ENCODE data around the gene TK1. TPM values are rescaled to one million over a fixed set of nuclear protein-coding genes. Genes with fewer than 3 reads are reported as not detected.
"Not testable (repeated sequence)": the region's sequence is repeated elsewhere in the genome, so short reads cannot be mapped to it uniquely, and the experiment has no call there.

The TK1 gene
- total RNA-seq: 10 to 100 TPM in 1 of 5 experiments, 1 to 10 TPM in 1, under 1 TPM in 1, not detected in 2; 0.29 to 57.7 (median 1.0) TPM
- polyA plus RNA-seq: under 1 TPM; 0.20 to 0.28 TPM
- total RNA-seq: 0.94 reads per million

- H3K27me3 ChIP-seq (ENCODE audit: control insufficient read depth in 2 of 2, insufficient read depth in 2 of 2, low read length in 2 of 2): no peaks in the 10 kb centered on the region
- ATAC-seq: peak; percentile 95
- peaks cover 0 to 5% of the 10 kb centered on the region in 2 donors for H3K4me1 ChIP-seq (ENCODE audit: control insufficient read depth in 2 of 2, insufficient read depth in 2 of 2, low read length in 2 of 2)
- no peak within 1 kb of the TSS for H3K27ac ChIP-seq (ENCODE audit: low read depth, low read length)
- peak; percentile 33 to 96 (median 56) for DNase-seq
- POLR2A ChIA-PET: interaction anchor here (0.6 to 1.5 kb wide), 2 partner anchors 42 to 60 kb away, joined by 3 read pairs; no protein-coding TSS in a partner anchor
- Mint-ChIP-seq H3K9me3 (peaks cover 0 to 1% (median 0%) of the 10 kb centered on the region in 11 donors), H3K27me3 (no peaks in the 10 kb centered on the region), H3K4me3 (peak within 1 kb of the TSS; percentile 75 to 91 (median 85)), H3K27ac (peak within 1 kb of the TSS in 8 of 9 donors; percentile 14 to 81 (median 63)), H3K36me3 (peaks cover 0 to 3% (median 0%) of the 10 kb centered on the region in 5 donors), H3K4me1 (peaks cover 0 to 39% (median 13%) of the 10 kb centered on the region in 7 donors)
- H3K4me3 ChIP-seq (ENCODE audit: low read length): peak within 1 kb of the TSS; percentile 62
- H3K36me3 ChIP-seq (ENCODE audit: control insufficient read depth in 2 of 3, insufficient read depth in 3 of 3, low read length in 3 of 3): no peaks in the 10 kb centered on the region
- H3K9me3 ChIP-seq (ENCODE audit: control insufficient read depth in 2 of 3, low read length in 3 of 3): no peaks in the 10 kb centered on the region
- intact Hi-C loops (cut with micrococcal nuclease): loop anchor here in 1 of 2 donors (1.0 to 2.0 kb wide), 3 partner anchors 18 to 47 kb away; partner anchors contain the start of genes BIRC5 and SYNGR2
- CTCF ChIA-PET: interaction anchor here (0.7 kb wide), 2 partner anchors 80 to 135 kb away, joined by 3 to 11 read pairs; no protein-coding TSS in a partner anchor
Measured at GRCh38 chr17:78186692-78187595, at the start of gene TK1, which contains the start of gene AFMID. TK1 (minus strand) TSS chr17:78187052; CDS start chr17:78186994, 58 bp downstream. AFMID (plus strand) TSS chr17:78187362; CDS start chr17:78187371, 9 bp downstream.

GRCh38 chr17:78235885-78236284 lies 49.0 kb upstream of the TK1 start:
- H3K4me1 ChIP-seq (ENCODE audit: control insufficient read depth in 2 of 2, insufficient read depth in 2 of 2, low read length in 2 of 2): peaks cover 0 to 6% of the 10 kb centered on the region in 2 donors
- ATAC-seq (no peak), DNase-seq (no peak)
- no peak overlapping the region for H3K4me3 ChIP-seq (ENCODE audit: low read length)
- no peak overlapping the region for H3K27ac ChIP-seq (ENCODE audit: low read depth, low read length)
- no peaks in the 10 kb centered on the region for H3K9me3 ChIP-seq (ENCODE audit: control insufficient read depth in 2 of 3, low read length in 3 of 3)
- Mint-ChIP-seq H3K9me3 (peaks cover 0 to 1% (median 0%) of the 10 kb centered on the region in 11 donors), H3K36me3 (peaks cover 0 to under 1% (median 0%) of the 10 kb centered on the region in 5 donors), H3K27ac (no peak overlapping the region), H3K27me3 (peaks cover 7 to 22% (median 16%) of the 10 kb centered on the region in 5 donors), H3K4me3 (no peak overlapping the region), H3K4me1 (peaks cover 0 to 13% (median 6%) of the 10 kb centered on the region in 7 donors)
- POLR2A ChIA-PET: interaction anchor here (0.7 kb wide), 1 partner anchor 15 kb away, joined by 3 read pairs; no protein-coding TSS in a partner anchor
- CTCF ChIA-PET: no interaction called here
- no peaks in the 10 kb centered on the region for H3K36me3 ChIP-seq (ENCODE audit: control insufficient read depth in 2 of 3, insufficient read depth in 3 of 3, low read length in 3 of 3)
- intact Hi-C loops (cut with micrococcal nuclease): no loop called here
- peaks cover 2 to 13% of the 10 kb centered on the region in 2 donors for H3K27me3 ChIP-seq (ENCODE audit: control insufficient read depth in 2 of 2, insufficient read depth in 2 of 2, low read length in 2 of 2)

- DNase-seq; H3K4me1 ChIP-seq (ENCODE audit: control insufficient read depth in 2 of 2, insufficient read depth in 2 of 2, low read length in 2 of 2); intact Hi-C loops (cut with micrococcal nuclease); H3K36me3 Mint-ChIP-seq; H3K9me3 Mint-ChIP-seq; H3K36me3 ChIP-seq (ENCODE audit: control insufficient read depth in 2 of 3, insufficient read depth in 3 of 3, low read length in 3 of 3); ATAC-seq; H3K4me3 Mint-ChIP-seq; H3K27ac ChIP-seq (ENCODE audit: low read depth, low read length); H3K9me3 ChIP-seq (ENCODE audit: control insufficient read depth in 2 of 3, low read length in 3 of 3); H3K4me3 ChIP-seq (ENCODE audit: low read length); H3K27ac Mint-ChIP-seq: not testable (repeated sequence)
- ChIA-PET POLR2A (interaction anchor here (0.7 kb wide), 1 partner anchor 138 kb away, joined by 3 read pairs; no protein-coding TSS in a partner anchor), CTCF (interaction anchor here (0.6 to 0.7 kb wide), 2 partner anchors 581 to 1552 kb away, joined by 3 read pairs; no protein-coding TSS in a partner anchor)
- Mint-ChIP-seq H3K27me3 (peaks cover 11 to 30% (median 22%) of the 10 kb centered on the region in 5 donors), H3K4me1 (peaks cover 0 to 13% (median 6%) of the 10 kb centered on the region in 7 donors)
- peaks cover 4 to 17% of the 10 kb centered on the region in 2 donors for H3K27me3 ChIP-seq (ENCODE audit: control insufficient read depth in 2 of 2, insufficient read depth in 2 of 2, low read length in 2 of 2)
Measured at GRCh38 chr17:78235022-78235421, 48.2 kb upstream of the TK1 start.

GRCh38 chr17:78234261-78234865 lies 47.5 kb upstream of the TK1 start:
- intact Hi-C loops (cut with micrococcal nuclease): no loop called here
- no peak overlapping the region for H3K4me3 Mint-ChIP-seq
- H3K27ac Mint-ChIP-seq: no peak overlapping the region
- ATAC-seq: no peak
- DNase-seq: no peak
- H3K4me1 ChIP-seq (ENCODE audit: control insufficient read depth in 2 of 2, insufficient read depth in 2 of 2, low read length in 2 of 2): peaks cover 0 to 6% of the 10 kb centered on the region in 2 donors
- peaks cover 0 to 4% (median 0%) of the 10 kb centered on the region in 5 donors for H3K36me3 Mint-ChIP-seq
- H3K4me3 ChIP-seq (ENCODE audit: low read length): no peak overlapping the region
- peaks cover 0 to 13% (median 6%) of the 10 kb centered on the region in 7 donors for H3K4me1 Mint-ChIP-seq
- H3K27ac ChIP-seq (ENCODE audit: low read depth, low read length): no peak overlapping the region
- ChIA-PET POLR2A (no interaction called here), CTCF (no interaction called here)
- H3K9me3 ChIP-seq (ENCODE audit: control insufficient read depth in 2 of 3, low read length in 3 of 3): no peaks in the 10 kb centered on the region
- no peaks in the 10 kb centered on the region for H3K36me3 ChIP-seq (ENCODE audit: control insufficient read depth in 2 of 3, insufficient read depth in 3 of 3, low read length in 3 of 3)
- H3K9me3 Mint-ChIP-seq: peaks cover 0 to 1% (median 0%) of the 10 kb centered on the region in 11 donors
- peaks cover 11 to 34% (median 22%) of the 10 kb centered on the region in 5 donors for H3K27me3 Mint-ChIP-seq
- peaks cover 4 to 17% of the 10 kb centered on the region in 2 donors for H3K27me3 ChIP-seq (ENCODE audit: control insufficient read depth in 2 of 2, insufficient read depth in 2 of 2, low read length in 2 of 2)

GRCh38 chr17:78233678-78234077 lies 46.8 kb upstream of the TK1 start:
- ChIA-PET POLR2A (no interaction called here), CTCF (no interaction called here)
- Histone ChIP-seq H3K27ac (ENCODE audit: low read depth, low read length) (no peak overlapping the region), H3K4me1 (ENCODE audit: control insufficient read depth in 2 of 2, insufficient read depth in 2 of 2, low read length in 2 of 2) (peaks cover 0 to 6% of the 10 kb centered on the region in 2 donors), H3K36me3 (ENCODE audit: control insufficient read depth in 2 of 3, insufficient read depth in 3 of 3, low read length in 3 of 3) (no peaks in the 10 kb centered on the region), H3K4me3 (ENCODE audit: low read length) (no peak overlapping the region), H3K9me3 (ENCODE audit: control insufficient read depth in 2 of 3, low read length in 3 of 3) (no peaks in the 10 kb centered on the region), H3K27me3 (ENCODE audit: control insufficient read depth in 2 of 2, insufficient read depth in 2 of 2, low read length in 2 of 2) (peaks cover 4 to 17% of the 10 kb centered on the region in 2 donors)
- no peak for DNase-seq
- Mint-ChIP-seq H3K27me3 (peaks cover 11 to 38% (median 22%) of the 10 kb centered on the region in 5 donors), H3K9me3 (peaks cover 0 to 1% (median 0%) of the 10 kb centered on the region in 11 donors), H3K27ac (no peak overlapping the region), H3K4me3 (no peak overlapping the region), H3K36me3 (peaks cover 0 to 4% (median 0%) of the 10 kb centered on the region in 5 donors), H3K4me1 (peaks cover 0 to 13% (median 6%) of the 10 kb centered on the region in 7 donors)
- ATAC-seq: no peak
- intact Hi-C loops (cut with micrococcal nuclease): no loop called here

- H3K4me1 Mint-ChIP-seq: peaks cover 0 to 9% (median 4%) of the 10 kb centered on the region in 7 donors
- ChIA-PET POLR2A (no interaction called here), CTCF (no interaction called here)
- DNase-seq (no peak), ATAC-seq (no peak)
- no peak overlapping the region for H3K4me3 ChIP-seq (ENCODE audit: low read length)
- H3K36me3 ChIP-seq (ENCODE audit: control insufficient read depth in 2 of 3, insufficient read depth in 3 of 3, low read length in 3 of 3): no peaks in the 10 kb centered on the region
- peak overlapping the region in 6 of 10 donors; percentile 4 to 30 (median 12) for H3K4me3 Mint-ChIP-seq
- peaks cover 11 to 44% (median 22%) of the 10 kb centered on the region in 5 donors for H3K27me3 Mint-ChIP-seq
- H3K4me1 ChIP-seq (ENCODE audit: control insufficient read depth in 2 of 2, insufficient read depth in 2 of 2, low read length in 2 of 2): peaks cover 0 to 6% of the 10 kb centered on the region in 2 donors
- H3K27ac Mint-ChIP-seq: no peak overlapping the region
- peaks cover 4 to 17% of the 10 kb centered on the region in 2 donors for H3K27me3 ChIP-seq (ENCODE audit: control insufficient read depth in 2 of 2, insufficient read depth in 2 of 2, low read length in 2 of 2)
- no peak overlapping the region for H3K27ac ChIP-seq (ENCODE audit: low read depth, low read length)
- intact Hi-C loops (cut with micrococcal nuclease): no loop called here
- H3K36me3 Mint-ChIP-seq: peaks cover 0 to 4% (median 0%) of the 10 kb centered on the region in 5 donors
- peaks cover 0 to 1% (median 0%) of the 10 kb centered on the region in 11 donors for H3K9me3 Mint-ChIP-seq
- no peaks in the 10 kb centered on the region for H3K9me3 ChIP-seq (ENCODE audit: control insufficient read depth in 2 of 3, low read length in 3 of 3)
Measured at GRCh38 chr17:78232859-78233173, 46.0 kb upstream of the TK1 start.

All from naive thymus-derived CD4-positive, alpha-beta T cell (primary cell).